VCaP (cell line): ENCODE measurements around the gene RRBP1.

ENCODE experiments used
- H3K27ac ChIP-seq: fragments of 450-650 bp; 2 replicates; pipeline ENCODE4 v1.5.1; 2017
- TF ChIP-seq, protein P1 (sequence below): fragments of 450-650 bp; conservative IDR thresholded peaks from 2 replicates; pipeline ENCODE4 v1.5.1; 2017; ENCODE audit warnings: mild to moderate bottlenecking, moderate library complexity

Gene RRBP1

DNA sequence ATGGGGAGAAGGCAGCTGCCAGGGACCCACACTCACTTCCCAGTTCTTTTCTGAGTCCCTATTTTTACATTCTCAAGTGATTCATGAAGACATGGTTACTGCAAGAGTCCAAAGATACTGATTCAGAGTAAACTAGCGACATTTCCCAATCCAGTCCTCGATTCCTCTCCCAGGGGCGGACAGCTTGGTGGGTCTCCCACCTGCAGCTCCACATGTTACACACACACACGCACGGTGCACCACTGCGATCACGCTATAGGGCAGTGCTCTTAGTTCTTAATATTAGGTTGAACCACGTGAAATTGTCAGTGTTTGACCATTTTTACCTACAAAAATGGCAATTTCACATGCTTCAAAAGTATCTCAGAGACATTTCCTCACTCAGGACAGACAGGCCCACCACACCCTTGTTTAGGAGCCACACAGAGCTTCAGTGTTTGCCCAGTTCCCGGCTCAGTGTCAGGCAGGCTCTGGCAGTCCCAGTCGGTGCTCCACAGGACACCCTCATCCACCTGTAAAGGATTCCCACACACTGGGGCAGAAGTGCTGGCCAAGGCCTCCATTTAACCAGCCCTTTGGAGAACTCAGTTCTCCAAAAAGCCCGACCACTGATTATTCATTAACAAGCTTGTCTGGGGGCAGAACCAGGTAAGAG lies 51.8 kb downstream of the RRBP1 start:
- TF ChIP-seq, protein P1, sequence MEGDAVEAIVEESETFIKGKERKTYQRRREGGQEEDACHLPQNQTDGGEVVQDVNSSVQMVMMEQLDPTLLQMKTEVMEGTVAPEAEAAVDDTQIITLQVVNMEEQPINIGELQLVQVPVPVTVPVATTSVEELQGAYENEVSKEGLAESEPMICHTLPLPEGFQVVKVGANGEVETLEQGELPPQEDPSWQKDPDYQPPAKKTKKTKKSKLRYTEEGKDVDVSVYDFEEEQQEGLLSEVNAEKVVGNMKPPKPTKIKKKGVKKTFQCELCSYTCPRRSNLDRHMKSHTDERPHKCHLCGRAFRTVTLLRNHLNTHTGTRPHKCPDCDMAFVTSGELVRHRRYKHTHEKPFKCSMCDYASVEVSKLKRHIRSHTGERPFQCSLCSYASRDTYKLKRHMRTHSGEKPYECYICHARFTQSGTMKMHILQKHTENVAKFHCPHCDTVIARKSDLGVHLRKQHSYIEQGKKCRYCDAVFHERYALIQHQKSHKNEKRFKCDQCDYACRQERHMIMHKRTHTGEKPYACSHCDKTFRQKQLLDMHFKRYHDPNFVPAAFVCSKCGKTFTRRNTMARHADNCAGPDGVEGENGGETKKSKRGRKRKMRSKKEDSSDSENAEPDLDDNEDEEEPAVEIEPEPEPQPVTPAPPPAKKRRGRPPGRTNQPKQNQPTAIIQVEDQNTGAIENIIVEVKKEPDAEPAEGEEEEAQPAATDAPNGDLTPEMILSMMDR = no peak
- no peak overlapping the region for H3K27ac ChIP-seq

DNA sequence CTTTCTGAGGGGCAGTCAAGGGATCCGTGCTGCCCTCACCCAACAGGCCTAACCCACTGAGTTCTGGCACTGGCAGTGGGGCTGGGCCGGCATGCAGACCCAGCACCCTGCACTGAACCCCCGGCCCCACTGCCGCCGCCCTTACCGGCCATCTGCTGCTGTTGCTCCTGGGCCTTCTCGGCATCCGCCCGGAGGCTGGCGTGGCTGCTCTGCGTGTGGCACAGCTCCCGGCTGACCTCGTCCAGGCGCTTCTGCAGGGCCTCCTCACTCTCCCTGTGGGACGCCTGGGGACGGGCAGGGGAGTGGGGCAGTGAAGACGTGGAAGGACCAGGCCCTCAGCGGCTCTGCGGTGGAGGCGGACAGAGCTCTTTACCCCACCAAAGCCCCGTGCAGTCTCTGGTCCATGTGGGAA lies 52.4 kb downstream of the RRBP1 start:
- H3K27ac ChIP-seq = no peak overlapping the region
- TF ChIP-seq, protein P1 = no peak

DNA sequence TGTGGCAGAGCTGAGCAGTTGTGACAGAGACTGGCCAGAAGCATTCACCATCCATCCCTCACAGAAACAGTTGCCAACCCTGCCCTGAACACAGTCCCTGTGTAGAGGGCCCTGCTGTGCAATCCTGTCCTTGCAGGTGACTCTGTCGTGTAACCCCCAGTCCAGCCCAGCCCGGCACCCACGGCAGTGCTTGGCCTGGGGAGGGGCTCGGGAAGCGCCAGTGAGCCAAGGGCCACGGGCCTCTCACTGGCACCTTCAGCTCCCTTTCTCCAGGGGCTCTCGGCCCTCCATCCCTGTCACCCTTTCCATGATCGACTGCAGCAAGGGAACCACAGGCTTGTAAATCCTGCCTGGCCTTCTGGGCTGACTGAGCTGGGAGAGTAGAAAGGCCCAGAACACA lies 53.0 kb downstream of the RRBP1 start:
- TF ChIP-seq, protein P1 = no peak
- no peak overlapping the region for H3K27ac ChIP-seq

DNA sequence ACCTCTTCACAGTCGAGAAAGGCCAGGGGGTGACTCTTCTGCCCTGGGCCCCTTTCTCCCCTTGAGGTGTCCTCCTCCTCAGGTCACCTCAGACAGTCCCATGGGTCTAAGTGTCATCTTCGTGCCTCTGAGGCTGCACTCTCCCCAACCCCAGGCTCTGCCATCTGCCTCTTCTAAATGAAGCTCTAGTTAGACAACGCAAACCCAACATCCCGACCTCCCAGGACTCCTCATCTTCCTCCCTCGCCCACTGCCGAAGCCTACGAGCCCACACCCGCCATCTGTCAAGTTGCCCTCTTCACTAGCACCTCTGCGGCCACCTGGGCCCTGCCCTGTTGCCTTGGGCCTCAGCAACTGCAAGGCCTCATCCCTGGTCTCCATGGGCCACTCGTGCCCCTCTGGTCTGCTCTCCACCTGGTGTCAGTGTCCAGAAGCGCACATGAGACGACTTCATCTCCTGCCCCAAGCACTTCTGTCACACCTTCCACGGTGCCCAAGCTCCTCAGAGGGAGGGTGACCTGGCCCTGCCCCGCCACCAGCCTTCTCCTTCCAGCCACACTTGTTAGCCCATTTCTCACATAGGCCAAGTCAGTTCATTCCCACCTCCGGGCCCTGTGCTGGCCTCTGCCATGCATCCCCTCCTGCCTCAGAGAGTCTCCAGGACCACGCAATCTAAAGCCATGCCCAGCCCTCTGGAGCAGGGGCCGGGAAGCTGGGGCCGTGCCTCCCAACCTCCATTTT lies 53.8 kb downstream of the RRBP1 start:
- no peak overlapping the region for H3K27ac ChIP-seq
- TF ChIP-seq, protein P1 = no peak

DNA sequence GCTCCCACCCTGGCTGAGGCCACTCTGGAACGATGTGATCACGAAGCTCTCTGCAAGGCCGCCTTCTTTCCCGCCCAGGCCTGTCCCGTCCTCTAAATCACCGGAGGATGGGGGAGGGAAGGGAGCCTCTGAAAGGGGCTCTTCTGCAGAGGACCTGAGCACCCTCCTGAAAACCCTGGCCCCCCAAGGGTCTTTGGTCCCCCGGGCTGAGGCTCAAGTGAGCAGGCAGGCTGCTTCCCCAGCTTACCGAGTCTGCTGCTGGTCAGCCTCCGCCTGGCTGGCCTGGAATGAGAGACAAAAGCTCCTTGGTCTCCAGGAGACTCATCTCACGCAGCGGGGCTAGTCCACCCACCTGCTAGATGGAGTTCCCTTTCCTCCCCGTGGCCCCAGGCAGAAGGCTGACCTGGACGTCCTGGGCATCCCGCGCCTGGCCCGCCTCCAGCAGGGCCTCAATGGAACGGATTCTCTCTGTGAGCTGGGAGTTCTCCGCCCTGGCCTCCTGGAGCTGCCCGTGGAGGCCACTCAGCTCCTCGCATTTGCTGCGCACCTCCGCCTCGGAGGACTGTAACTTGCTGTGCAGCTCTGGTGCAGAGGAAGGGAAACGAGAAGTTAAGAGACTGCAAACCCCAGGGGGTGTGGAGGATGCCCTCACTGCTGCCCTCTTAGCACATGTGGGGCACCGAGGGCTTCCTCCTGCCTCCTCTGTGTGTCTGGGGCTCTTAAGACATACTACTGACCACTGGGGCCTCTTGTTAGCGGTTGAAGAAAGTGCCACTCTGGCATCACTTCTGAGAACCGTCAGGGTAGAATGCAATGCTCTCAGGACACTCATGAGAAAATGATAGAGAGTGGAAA lies 54.7 kb downstream of the RRBP1 start:
- no peak overlapping the region for H3K27ac ChIP-seq
- TF ChIP-seq, protein P1 = no peak

DNA sequence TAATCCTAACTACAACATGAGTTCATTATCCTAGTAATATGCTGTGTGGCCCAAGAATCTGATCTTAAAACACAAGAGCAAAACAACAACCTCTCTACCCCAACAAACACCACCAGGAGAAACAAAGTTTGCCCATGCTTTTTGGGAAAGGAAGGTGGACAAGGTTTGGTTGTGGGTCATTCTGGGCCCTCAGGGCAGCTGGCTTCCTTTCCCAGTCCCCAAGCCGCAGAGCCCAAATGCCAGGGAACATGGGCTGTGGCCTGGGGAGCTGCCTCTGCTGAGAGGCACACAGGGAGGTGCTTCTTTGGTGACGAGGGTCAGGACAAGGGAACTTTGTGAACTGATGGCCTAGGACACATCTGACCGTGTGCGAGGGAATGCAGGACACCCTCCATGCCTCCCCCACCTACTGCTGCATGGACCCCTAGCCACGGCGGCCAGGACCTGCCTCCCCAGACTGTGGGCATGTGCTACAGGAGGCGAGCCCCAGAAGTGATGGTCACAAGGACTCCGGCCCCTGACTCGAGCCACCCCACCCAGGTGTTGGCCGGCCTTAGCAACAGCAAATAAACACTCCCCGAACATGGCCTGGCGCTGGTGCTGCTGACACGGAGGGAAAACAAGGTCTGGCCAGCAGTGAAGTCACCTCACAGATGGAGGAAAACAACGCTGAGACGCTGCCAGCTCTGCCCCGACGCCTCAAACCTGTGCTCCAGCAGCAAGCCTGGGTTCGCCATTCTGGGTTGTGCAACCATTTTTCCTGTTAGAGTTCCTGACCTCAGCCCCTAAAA lies 55.6 kb downstream of the RRBP1 start:
- TF ChIP-seq, protein P1 = no peak
- H3K27ac ChIP-seq = no peak overlapping the region
